ENCODE results near the gene C5orf63.

DNA sequence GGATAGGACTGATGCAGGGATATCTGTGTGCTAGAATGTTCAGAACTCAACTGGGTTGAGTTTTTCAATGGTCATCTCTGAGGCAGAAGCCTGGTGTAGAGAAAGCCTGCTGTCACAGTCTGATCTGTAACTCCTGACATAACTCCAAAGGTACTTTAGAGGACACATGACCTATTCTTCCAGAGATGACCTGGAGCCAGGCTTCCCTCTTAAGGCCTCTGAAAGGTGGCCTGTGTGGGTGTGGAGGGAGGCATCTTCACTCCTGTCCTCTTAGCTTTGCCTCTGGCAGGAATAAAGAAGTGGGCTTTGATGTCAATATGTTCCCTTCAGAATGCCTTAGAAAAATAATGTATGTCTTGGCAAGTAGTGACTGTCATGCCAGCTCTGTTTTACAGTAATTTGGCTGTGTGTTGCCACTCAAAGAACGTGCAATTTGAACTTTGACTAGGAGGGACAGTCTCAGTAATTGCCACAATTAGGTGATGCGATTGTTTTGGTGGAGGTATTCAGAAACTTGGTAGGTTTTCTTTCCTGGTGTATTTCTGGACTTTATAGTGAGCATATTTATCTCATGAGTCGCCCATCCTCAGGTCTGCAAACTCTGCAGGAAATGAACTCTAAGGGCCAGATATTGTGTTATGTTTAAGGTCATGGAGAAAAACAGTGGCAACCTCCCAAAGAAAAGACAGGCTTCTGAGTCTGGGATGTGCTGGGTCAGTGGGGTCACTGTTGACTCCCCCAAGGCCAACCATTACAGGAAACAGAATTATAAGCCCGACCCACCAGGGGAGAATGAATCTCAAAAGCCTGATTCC is 3.2 kb upstream of the C5orf63 start:
- no peak for TF ChIP-seq CTCF (IDR thresholded peaks at IDR 0.05; ENCODE audit: poor library complexity, severe bottlenecking)
- TF ChIP-seq EZH2 (IDR thresholded peaks at IDR 0.05; ENCODE audit: borderline replicate concordance, insufficient read depth, low read length, poor library complexity, severe bottlenecking): no peak
- TF ChIP-seq TAF1 (IDR thresholded peaks at IDR 0.05; ENCODE audit: low read depth): no peak
- TF ChIP-seq SMC3 (conservative IDR thresholded peaks at IDR 0.05; ENCODE audit: poor library complexity): no peak
- TF ChIP-seq, protein P1, sequence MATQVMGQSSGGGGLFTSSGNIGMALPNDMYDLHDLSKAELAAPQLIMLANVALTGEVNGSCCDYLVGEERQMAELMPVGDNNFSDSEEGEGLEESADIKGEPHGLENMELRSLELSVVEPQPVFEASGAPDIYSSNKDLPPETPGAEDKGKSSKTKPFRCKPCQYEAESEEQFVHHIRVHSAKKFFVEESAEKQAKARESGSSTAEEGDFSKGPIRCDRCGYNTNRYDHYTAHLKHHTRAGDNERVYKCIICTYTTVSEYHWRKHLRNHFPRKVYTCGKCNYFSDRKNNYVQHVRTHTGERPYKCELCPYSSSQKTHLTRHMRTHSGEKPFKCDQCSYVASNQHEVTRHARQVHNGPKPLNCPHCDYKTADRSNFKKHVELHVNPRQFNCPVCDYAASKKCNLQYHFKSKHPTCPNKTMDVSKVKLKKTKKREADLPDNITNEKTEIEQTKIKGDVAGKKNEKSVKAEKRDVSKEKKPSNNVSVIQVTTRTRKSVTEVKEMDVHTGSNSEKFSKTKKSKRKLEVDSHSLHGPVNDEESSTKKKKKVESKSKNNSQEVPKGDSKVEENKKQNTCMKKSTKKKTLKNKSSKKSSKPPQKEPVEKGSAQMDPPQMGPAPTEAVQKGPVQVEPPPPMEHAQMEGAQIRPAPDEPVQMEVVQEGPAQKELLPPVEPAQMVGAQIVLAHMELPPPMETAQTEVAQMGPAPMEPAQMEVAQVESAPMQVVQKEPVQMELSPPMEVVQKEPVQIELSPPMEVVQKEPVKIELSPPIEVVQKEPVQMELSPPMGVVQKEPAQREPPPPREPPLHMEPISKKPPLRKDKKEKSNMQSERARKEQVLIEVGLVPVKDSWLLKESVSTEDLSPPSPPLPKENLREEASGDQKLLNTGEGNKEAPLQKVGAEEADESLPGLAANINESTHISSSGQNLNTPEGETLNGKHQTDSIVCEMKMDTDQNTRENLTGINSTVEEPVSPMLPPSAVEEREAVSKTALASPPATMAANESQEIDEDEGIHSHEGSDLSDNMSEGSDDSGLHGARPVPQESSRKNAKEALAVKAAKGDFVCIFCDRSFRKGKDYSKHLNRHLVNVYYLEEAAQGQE (IDR thresholded peaks at IDR 0.05; ENCODE audit: borderline replicate concordance): no peak
- TF ChIP-seq MXI1 (conservative IDR thresholded peaks at IDR 0.05; ENCODE audit: poor library complexity, severe bottlenecking): no peak
- no peak for TF ChIP-seq EP300 (conservative IDR thresholded peaks at IDR 0.05; ENCODE audit: poor library complexity, severe bottlenecking)
- no peak for TF ChIP-seq RAD21 (conservative IDR thresholded peaks at IDR 0.05)
